ENCODE results near the gene NKAIN2. TPM values are rescaled to one million over a fixed set of nuclear protein-coding genes. Genes with fewer than 3 reads are reported as not detected.

The NKAIN2 gene
- total RNA-seq, 1 experiment from 2014 or later, result 2.7 TPM

DNA sequence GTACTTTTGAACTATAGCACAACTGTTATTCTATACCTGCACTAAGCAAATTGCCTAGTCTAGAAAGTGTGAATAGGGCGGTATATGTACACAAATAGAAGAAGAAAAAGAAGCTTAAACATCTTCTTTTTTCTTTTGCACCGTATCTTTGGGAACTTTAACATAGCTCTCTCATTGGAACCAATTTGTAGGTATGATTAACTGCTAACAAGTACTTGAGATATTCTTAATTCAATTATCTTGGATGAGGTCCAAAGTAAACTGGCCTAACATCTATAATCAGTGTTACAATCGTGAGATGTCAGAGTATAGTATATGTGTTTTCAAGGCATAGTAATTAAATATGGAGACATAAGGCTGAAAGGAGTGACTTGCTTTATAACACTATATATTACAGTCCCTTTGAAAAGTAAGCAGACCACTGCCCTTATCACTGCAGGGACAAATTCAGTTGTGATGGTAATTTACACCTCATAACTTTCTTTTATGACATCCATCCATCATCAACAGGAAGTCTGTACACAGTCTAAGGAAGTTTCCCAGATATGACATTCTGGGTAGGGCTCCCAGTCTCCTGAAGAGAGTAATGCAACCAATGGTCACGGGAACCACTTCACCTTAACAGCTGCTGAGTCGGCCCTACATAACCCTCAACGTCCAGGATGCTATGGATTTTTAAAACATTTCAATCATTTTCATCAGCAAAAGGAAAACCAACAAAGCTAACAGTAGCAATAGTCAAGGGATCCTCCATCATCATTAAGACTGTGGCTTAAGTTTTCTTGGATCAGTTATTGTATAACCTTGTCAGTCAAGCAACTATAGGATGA is 37.6 kb downstream of the NKAIN2 start:
- no peaks in the 10 kb centered on the region for H3K36me3 Mint-ChIP-seq (ENCODE audit: insufficient read depth, unreplicated experiment)
- BruUV-seq (replicated peaks), result no TSS peak
- TF ChIP-seq, protein P1, sequence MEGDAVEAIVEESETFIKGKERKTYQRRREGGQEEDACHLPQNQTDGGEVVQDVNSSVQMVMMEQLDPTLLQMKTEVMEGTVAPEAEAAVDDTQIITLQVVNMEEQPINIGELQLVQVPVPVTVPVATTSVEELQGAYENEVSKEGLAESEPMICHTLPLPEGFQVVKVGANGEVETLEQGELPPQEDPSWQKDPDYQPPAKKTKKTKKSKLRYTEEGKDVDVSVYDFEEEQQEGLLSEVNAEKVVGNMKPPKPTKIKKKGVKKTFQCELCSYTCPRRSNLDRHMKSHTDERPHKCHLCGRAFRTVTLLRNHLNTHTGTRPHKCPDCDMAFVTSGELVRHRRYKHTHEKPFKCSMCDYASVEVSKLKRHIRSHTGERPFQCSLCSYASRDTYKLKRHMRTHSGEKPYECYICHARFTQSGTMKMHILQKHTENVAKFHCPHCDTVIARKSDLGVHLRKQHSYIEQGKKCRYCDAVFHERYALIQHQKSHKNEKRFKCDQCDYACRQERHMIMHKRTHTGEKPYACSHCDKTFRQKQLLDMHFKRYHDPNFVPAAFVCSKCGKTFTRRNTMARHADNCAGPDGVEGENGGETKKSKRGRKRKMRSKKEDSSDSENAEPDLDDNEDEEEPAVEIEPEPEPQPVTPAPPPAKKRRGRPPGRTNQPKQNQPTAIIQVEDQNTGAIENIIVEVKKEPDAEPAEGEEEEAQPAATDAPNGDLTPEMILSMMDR (IDR thresholded peaks at IDR 0.05; ENCODE audit: unreplicated experiment), result no peak

DNA sequence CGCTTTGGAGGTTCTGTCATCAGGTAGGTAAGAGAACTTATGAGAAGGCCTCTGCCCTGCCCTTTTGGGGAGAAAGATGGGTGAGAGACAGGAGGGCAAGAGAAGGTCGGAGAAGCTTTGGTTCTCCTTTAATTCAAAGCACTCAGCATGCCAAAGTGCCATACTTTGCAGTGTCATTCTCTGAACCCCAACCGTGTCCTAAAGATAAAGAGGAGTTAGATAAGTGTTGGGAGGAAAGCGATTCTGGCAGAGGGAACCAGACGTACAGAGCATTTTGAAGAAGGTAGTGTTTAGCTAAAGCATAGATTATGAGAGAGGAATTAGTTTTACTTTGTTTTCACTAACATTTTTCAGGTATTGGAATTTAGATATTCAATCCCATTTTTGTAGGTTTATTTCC is 40.3 kb downstream of the NKAIN2 start:
- BruUV-seq (replicated peaks), result no TSS peak
- ChIA-PET POLR2A (interaction anchor here (0.8 kb wide), 1 partner anchor 16 kb away, joined by 3 read pairs; no protein-coding TSS in a partner anchor), CTCF (no interaction called here)
- intact Hi-C loops (cut with micrococcal nuclease), result no loop called here
- DNase-seq (ENCODE audit: unreplicated experiment), result no peak
- Mint-ChIP-seq H3K4me3 (ENCODE audit: unreplicated experiment) (no peak overlapping the region), H3K27ac (ENCODE audit: low read depth, unreplicated experiment) (no peak overlapping the region), H3K27me3 (ENCODE audit: insufficient read depth, unreplicated experiment) (no peaks in the 10 kb centered on the region), H3K9me3 (ENCODE audit: unreplicated experiment) (no peaks in the 10 kb centered on the region), H3K36me3 (ENCODE audit: insufficient read depth, unreplicated experiment) (no peaks in the 10 kb centered on the region), H3K4me1 (ENCODE audit: insufficient read depth, unreplicated experiment) (no peaks in the 10 kb centered on the region)
- TF ChIP-seq, protein P1 (IDR thresholded peaks at IDR 0.05; ENCODE audit: unreplicated experiment), result no peak

More for the DNA sequence above, 37.6 kb downstream of the NKAIN2 start:
- Mint-ChIP-seq H3K4me3 (ENCODE audit: unreplicated experiment) (no peak overlapping the region), H3K9me3 (ENCODE audit: unreplicated experiment) (no peaks in the 10 kb centered on the region), H3K4me1 (ENCODE audit: insufficient read depth, unreplicated experiment) (no peaks in the 10 kb centered on the region), H3K27ac (ENCODE audit: low read depth, unreplicated experiment) (no peak overlapping the region), H3K27me3 (ENCODE audit: insufficient read depth, unreplicated experiment) (no peaks in the 10 kb centered on the region)
- DNase-seq (ENCODE audit: unreplicated experiment), result no peak
- intact Hi-C loops (cut with micrococcal nuclease), result no loop called here
- CTCF ChIA-PET, result interaction anchor here (0.6 to 1.1 kb wide), 3 partner anchors 27 to 656 kb away, joined by 3 to 6 read pairs (median 3); no protein-coding TSS in a partner anchor
- POLR2A ChIA-PET, result interaction anchor here (1.1 to 1.2 kb wide), 2 partner anchors 12 to 23 kb away, joined by 3 read pairs; no protein-coding TSS in a partner anchor

DNA sequence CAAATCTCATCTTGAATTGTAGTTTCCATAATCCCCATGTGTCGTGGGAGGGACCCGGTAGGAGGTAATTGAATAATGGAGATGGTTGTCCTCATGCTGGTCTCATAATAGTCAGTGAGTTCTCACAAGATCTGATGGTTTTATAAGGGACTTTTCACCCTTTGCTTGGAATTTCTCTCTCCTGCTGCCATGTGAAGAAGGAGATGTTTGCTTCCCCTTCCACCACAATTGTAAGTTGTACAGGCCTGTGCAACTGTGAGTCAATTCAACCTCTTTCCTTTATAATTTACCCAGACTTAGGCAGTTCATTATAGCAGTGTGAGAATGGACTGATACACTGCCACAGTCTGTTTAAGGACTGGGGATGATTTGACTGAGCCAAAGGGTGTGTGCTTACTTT is 44.7 kb downstream of the NKAIN2 start:
- intact Hi-C loops (cut with micrococcal nuclease), result no loop called here
- no peaks in the 10 kb centered on the region for H3K4me1 Mint-ChIP-seq (ENCODE audit: insufficient read depth, unreplicated experiment)
- H3K4me3 Mint-ChIP-seq (ENCODE audit: unreplicated experiment), result no peak overlapping the region
- no peak overlapping the region for H3K27ac Mint-ChIP-seq (ENCODE audit: low read depth, unreplicated experiment)
- no peaks in the 10 kb centered on the region for H3K27me3 Mint-ChIP-seq (ENCODE audit: insufficient read depth, unreplicated experiment)
- H3K9me3 Mint-ChIP-seq (ENCODE audit: unreplicated experiment), result no peaks in the 10 kb centered on the region
- no peaks in the 10 kb centered on the region for H3K36me3 Mint-ChIP-seq (ENCODE audit: insufficient read depth, unreplicated experiment)
- no TSS peak for BruUV-seq (replicated peaks)
- ChIA-PET POLR2A (no interaction called here), CTCF (interaction anchor here (0.6 to 1.2 kb wide), 2 partner anchors 38 to 94 kb away, joined by 3 read pairs; no protein-coding TSS in a partner anchor)
- DNase-seq (ENCODE audit: unreplicated experiment), result no peak
- TF ChIP-seq, protein P1 (IDR thresholded peaks at IDR 0.05; ENCODE audit: unreplicated experiment), result no peak

GRCh38 chr6:123849406-123849805 is 45.7 kb downstream of the NKAIN2 start:
- ChIA-PET CTCF (interaction anchor here (0.5 to 1.0 kb wide), 5 partner anchors 18 to 799 kb away, joined by 3 to 5 read pairs (median 3); no protein-coding TSS in a partner anchor), POLR2A (no interaction called here)
- BruUV-seq (replicated peaks), result no TSS peak
- Mint-ChIP-seq H3K27me3 (ENCODE audit: insufficient read depth, unreplicated experiment) (no peaks in the 10 kb centered on the region), H3K36me3 (ENCODE audit: insufficient read depth, unreplicated experiment) (no peaks in the 10 kb centered on the region), H3K4me1 (ENCODE audit: insufficient read depth, unreplicated experiment) (no peaks in the 10 kb centered on the region), H3K9me3 (ENCODE audit: unreplicated experiment) (no peaks in the 10 kb centered on the region), H3K4me3 (ENCODE audit: unreplicated experiment) (no peak overlapping the region), H3K27ac (ENCODE audit: low read depth, unreplicated experiment) (no peak overlapping the region)
- TF ChIP-seq, protein P1 (IDR thresholded peaks at IDR 0.05; ENCODE audit: unreplicated experiment), result no peak
- intact Hi-C loops (cut with micrococcal nuclease), result no loop called here
- no peak for DNase-seq (ENCODE audit: unreplicated experiment)
